OCI-LY3 (cell line): ENCODE measurements around the gene TARBP1.

Source experiments
- EZH2phosphoT487 ChIP-seq: fragments of 200-600 bp; shearing (Covaris generic); IDR thresholded peaks from 2 replicates; pipeline ENCODE4 v1.6.1; 2018; ENCODE audit warnings: antibody characterized with exemption, mixed run types, low read depth
- TF ChIP-seq, protein P1 (sequence below): fragments of 200-600, 300-600 bp; sonication (generic); IDR thresholded peaks from 2 replicates; pipeline ENCODE4 v1.5.1; 2014; ENCODE audit warnings: antibody characterized with exemption, low read length, low read depth

DNA sequence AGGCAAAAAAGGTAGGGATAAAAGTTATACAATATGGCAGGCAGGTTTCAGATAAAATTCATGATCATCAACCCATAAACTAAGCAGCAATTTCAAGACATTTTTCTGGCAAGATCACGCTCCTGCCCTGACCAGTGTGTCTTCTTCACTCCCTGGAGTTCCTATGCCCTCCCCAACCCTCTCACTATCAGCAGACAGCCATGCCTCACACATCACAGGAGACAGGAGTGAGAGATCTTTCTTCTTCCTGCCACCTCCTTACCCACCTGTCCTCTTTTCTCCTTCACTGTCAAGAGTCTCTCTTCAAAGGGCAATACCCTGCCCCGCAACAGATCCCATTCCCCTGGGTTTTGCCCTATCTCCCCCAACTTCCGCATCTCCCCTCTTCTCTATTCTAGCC, 77.3 kb downstream of the TARBP1 start:
- no peak for TF ChIP-seq EZH2phosphoT487
- TF ChIP-seq, protein P1, sequence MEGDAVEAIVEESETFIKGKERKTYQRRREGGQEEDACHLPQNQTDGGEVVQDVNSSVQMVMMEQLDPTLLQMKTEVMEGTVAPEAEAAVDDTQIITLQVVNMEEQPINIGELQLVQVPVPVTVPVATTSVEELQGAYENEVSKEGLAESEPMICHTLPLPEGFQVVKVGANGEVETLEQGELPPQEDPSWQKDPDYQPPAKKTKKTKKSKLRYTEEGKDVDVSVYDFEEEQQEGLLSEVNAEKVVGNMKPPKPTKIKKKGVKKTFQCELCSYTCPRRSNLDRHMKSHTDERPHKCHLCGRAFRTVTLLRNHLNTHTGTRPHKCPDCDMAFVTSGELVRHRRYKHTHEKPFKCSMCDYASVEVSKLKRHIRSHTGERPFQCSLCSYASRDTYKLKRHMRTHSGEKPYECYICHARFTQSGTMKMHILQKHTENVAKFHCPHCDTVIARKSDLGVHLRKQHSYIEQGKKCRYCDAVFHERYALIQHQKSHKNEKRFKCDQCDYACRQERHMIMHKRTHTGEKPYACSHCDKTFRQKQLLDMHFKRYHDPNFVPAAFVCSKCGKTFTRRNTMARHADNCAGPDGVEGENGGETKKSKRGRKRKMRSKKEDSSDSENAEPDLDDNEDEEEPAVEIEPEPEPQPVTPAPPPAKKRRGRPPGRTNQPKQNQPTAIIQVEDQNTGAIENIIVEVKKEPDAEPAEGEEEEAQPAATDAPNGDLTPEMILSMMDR: no peak
